ENCODE data around the gene ZNF81. TPM values are rescaled to one million over a fixed set of nuclear protein-coding genes. Genes with fewer than 3 reads are reported as not detected.
"Not testable (repeated sequence)": the region's sequence is repeated elsewhere in the genome, so short reads cannot be mapped to it uniquely, and the experiment has no call there.

The ZNF81 gene
- total RNA-seq, 4 donors from 2014 or later = 5.0 to 13.4 (median 7.6) TPM

- no peaks in the 10 kb centered on the region for H3K9me3 ChIP-seq
- H3K4me1 ChIP-seq = peaks cover 0 to under 1% (median 0%) of the 10 kb centered on the region in 3 donors
- 80% methylated on average over 1 of the region's 1 CpG; no CpG with 5 or more reads in 1 of the 2 donors for WGBS, 2 donors (ENCODE audit: low coverage in 1 of 2)
- peaks cover 0 to 21% of the 10 kb centered on the region in 2 donors for H3K36me3 ChIP-seq
- no peak for TF ChIP-seq EP300 (IDR thresholded peaks at IDR 0.05)
- no peak for TF ChIP-seq POLR2AphosphoS5 (IDR thresholded peaks at IDR 0.05)
- TF ChIP-seq POLR2A (IDR thresholded peaks at IDR 0.05) = no peak
- TF ChIP-seq, protein P1, sequence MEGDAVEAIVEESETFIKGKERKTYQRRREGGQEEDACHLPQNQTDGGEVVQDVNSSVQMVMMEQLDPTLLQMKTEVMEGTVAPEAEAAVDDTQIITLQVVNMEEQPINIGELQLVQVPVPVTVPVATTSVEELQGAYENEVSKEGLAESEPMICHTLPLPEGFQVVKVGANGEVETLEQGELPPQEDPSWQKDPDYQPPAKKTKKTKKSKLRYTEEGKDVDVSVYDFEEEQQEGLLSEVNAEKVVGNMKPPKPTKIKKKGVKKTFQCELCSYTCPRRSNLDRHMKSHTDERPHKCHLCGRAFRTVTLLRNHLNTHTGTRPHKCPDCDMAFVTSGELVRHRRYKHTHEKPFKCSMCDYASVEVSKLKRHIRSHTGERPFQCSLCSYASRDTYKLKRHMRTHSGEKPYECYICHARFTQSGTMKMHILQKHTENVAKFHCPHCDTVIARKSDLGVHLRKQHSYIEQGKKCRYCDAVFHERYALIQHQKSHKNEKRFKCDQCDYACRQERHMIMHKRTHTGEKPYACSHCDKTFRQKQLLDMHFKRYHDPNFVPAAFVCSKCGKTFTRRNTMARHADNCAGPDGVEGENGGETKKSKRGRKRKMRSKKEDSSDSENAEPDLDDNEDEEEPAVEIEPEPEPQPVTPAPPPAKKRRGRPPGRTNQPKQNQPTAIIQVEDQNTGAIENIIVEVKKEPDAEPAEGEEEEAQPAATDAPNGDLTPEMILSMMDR (IDR thresholded peaks at IDR 0.05) = no peak
- no peak for ATAC-seq
- H3K4me3 ChIP-seq = no peak overlapping the region
- H3K27me3 ChIP-seq = no peaks in the 10 kb centered on the region
- H3K27ac ChIP-seq = no peak overlapping the region
Measured at GRCh38 chrX:47843363-47843762, 6.7 kb downstream of the ZNF81 start.

DNA sequence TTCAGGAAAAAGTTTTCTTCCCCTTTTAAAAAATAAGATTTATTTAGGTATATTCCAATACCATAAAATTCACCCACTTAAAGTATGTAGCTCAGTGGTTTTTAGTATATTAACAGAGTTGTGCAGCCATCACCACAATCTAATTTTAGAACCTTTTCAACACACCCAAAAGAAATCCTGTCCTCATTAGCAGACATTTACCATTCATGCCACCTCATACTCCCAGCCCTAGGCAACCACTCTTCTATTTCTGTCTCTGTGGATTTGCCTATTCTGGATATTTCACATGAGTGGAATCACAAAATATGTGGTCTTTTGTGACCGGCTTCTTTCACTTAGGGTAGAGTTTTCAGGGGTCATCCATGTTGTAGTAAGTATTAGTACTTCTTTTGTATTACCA, 7.4 kb downstream of the ZNF81 start:
- TF ChIP-seq, protein P1 (IDR thresholded peaks at IDR 0.05) = no peak
- no peak for TF ChIP-seq EP300 (IDR thresholded peaks at IDR 0.05)
- no peak for TF ChIP-seq POLR2A (IDR thresholded peaks at IDR 0.05)
- TF ChIP-seq POLR2AphosphoS5 (IDR thresholded peaks at IDR 0.05) = no peak
- peaks cover 0 to 23% of the 10 kb centered on the region in 2 donors for H3K36me3 ChIP-seq
- no peak for ATAC-seq
- 80 to 88% methylated on average over 1 of the region's 1 CpG for WGBS, 2 donors (ENCODE audit: low coverage in 1 of 2)
- no peak overlapping the region for H3K4me3 ChIP-seq
- no peaks in the 10 kb centered on the region for H3K4me1 ChIP-seq
- no peaks in the 10 kb centered on the region for H3K9me3 ChIP-seq
- H3K27me3 ChIP-seq = no peaks in the 10 kb centered on the region
- H3K27ac ChIP-seq = no peak overlapping the region

DNA sequence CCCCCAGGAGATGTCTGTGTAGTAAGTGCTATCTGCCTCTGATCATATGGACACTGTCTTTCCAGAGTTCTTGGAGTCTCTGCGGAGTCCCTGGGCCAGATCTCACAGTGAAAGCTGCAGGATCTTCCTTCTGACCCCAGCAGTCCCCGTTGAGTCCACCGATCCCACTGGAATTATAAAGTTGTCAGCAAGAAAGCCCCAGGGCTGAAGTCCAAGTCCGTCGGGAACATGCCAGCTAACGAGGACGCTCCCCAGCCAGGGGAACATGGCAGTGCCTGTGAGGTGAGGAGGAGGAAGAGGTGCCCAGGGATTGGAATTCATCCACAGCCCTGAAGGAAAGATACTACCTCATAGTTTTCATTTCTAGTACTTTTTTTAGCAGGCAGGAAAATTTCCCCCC, 9.3 kb downstream of the ZNF81 start:
- H3K9me3 ChIP-seq = no peaks in the 10 kb centered on the region
- no peaks in the 10 kb centered on the region for H3K4me1 ChIP-seq
- WGBS, 2 donors (ENCODE audit: low coverage in 1 of 2) = 92% methylated on average over 4 of the region's 7 CpGs; no CpG with 5 or more reads in 1 of the 2 donors
- H3K4me3 ChIP-seq = no peak overlapping the region
- peaks cover 0 to 29% of the 10 kb centered on the region in 2 donors for H3K36me3 ChIP-seq
- H3K27me3 ChIP-seq = no peaks in the 10 kb centered on the region
- no peak overlapping the region for H3K27ac ChIP-seq
- no peak for ATAC-seq
- TF ChIP-seq EP300 (IDR thresholded peaks at IDR 0.05) = no peak
- no peak for TF ChIP-seq POLR2AphosphoS5 (IDR thresholded peaks at IDR 0.05)
- no peak for TF ChIP-seq POLR2A (IDR thresholded peaks at IDR 0.05)
- TF ChIP-seq, protein P1 (IDR thresholded peaks at IDR 0.05) = no peak

DNA sequence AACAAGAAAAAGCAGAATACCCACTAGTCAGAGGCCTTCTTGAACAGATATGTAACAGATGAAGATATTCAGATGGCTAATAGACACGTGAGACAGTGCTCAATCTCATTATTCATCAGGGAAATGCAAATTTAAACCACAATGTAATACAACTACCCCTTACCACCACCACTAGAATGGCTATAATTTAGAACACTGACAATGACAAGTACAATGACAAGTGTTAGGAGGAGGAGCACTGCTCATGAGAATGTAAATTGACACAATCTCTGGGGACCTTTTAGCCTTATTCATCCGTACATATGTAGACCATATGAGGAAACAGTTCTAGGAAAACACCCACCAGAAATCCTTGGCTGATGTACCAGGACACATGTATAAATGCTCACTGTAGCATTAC, 13.1 kb downstream of the ZNF81 start:
- H3K27me3 ChIP-seq = no peaks in the 10 kb centered on the region
- 0 to 77% methylated on average over 1 to 2 of the region's 2 CpGs for WGBS, 2 donors (ENCODE audit: low coverage in 1 of 2)
- ATAC-seq = no peak

DNA sequence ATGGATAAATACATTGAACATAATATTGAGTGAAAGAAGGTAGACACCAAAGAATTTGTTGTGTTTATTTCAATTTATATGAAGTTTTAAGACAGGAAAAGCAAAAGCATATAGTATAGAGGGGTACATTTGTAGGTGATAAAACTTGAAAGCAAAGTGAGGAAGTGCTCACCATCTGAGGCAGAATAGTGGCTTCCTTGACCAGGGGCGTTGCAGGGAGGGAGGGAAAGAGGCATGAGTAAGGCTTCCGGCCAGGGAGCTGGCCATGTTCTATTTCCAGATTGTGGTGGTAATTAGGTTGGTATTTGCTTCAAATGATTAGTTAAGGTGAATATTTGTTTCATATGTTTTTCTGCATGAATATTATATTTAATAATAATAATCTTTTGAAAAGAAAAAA, 13.7 kb downstream of the ZNF81 start:
- H3K4me1 ChIP-seq, ATAC-seq, H3K4me3 ChIP-seq, H3K27ac ChIP-seq, H3K27me3 ChIP-seq, H3K9me3 ChIP-seq: not testable (repeated sequence)
- peaks cover 0 to 32% of the 10 kb centered on the region in 2 donors for H3K36me3 ChIP-seq
- WGBS, 2 donors (ENCODE audit: low coverage in 1 of 2) = no CpG with 5 or more reads among the region's 2 CpGs

More for the DNA sequence above, 13.1 kb downstream of the ZNF81 start:
- Histone ChIP-seq H3K4me3 (no peak overlapping the region), H3K27ac (no peak overlapping the region), H3K36me3 (peaks cover 0 to 32% of the 10 kb centered on the region in 2 donors), H3K9me3 (no peaks in the 10 kb centered on the region), H3K4me1 (no peaks in the 10 kb centered on the region)
- TF ChIP-seq POLR2AphosphoS5 (IDR thresholded peaks at IDR 0.05) = no peak
- TF ChIP-seq, protein P1 (IDR thresholded peaks at IDR 0.05) = no peak
- no peak for TF ChIP-seq POLR2A (IDR thresholded peaks at IDR 0.05)
- TF ChIP-seq EP300 (IDR thresholded peaks at IDR 0.05) = no peak

Measured in gastroesophageal sphincter (tissue), 4 donors.